Fibroblast of lung (primary cell): ENCODE data around the gene C6orf141. TPM values are rescaled to one million over a fixed set of nuclear protein-coding genes. Genes with fewer than 3 reads are reported as not detected.

Experiments used
- DNase-seq, 2 donors: peaks; one replicate each; pipeline versions ENCODE4 v3.0.0 to v3.0.0-alpha.2; 2010; ENCODE audit warnings: low read depth in 2 of 2
- H2AFZ ChIP-seq: 2 replicates; pipeline ENCODE4 v1.5.1; 2012; ENCODE audit warnings: low read length, control low read depth, inconsistent platforms
- H3K27ac ChIP-seq: 2 replicates; pipeline ENCODE4 v1.5.1; 2011; ENCODE audit warnings: low read length, control low read depth; ENCODE audit not compliant: insufficient read depth
- H3K27me3 ChIP-seq: 2 replicates; pipeline ENCODE4 v1.5.1; 2011; ENCODE audit warnings: mild to moderate bottlenecking, low read length; ENCODE audit not compliant: control insufficient read depth, insufficient read depth
- H3K36me3 ChIP-seq: 2 replicates; pipeline ENCODE4 v1.5.1; 2011; ENCODE audit warnings: low read length; ENCODE audit not compliant: control insufficient read depth, insufficient read depth
- H3K4me1 ChIP-seq: 2 replicates; pipeline ENCODE4 v1.5.1; 2011; ENCODE audit warnings: low read length; ENCODE audit not compliant: control insufficient read depth, insufficient read depth; ENCODE audit errors: extremely low read depth
- H3K4me2 ChIP-seq: 2 replicates; pipeline ENCODE4 v1.5.1; 2011; ENCODE audit warnings: low read length, control low read depth; ENCODE audit not compliant: insufficient read depth; ENCODE audit errors: extremely low read depth
- H3K4me3 ChIP-seq, 4 experiments: fragments of 200-600 bp in 1 of 4; sonication (generic) in 1 of 4; replicated peaks in 1 of 4; 2 replicates each; pipeline ENCODE4 v1.5.1; 2011 to 2016; ENCODE audit warnings: low read length in 4 of 4, low read depth in 3 of 4, mild to moderate bottlenecking in 3 of 4, control low read depth in 2 of 4, inconsistent platforms in 1 of 4, mixed read lengths in 1 of 4; ENCODE audit not compliant: insufficient read depth in 1 of 4; ENCODE audit errors: control extremely low read depth in 1 of 4
- H3K79me2 ChIP-seq: 2 replicates; pipeline ENCODE4 v1.5.1; 2012; ENCODE audit warnings: mild to moderate bottlenecking, low read length, inconsistent platforms; ENCODE audit not compliant: control insufficient read depth, insufficient read depth
- H3K9ac ChIP-seq: 2 replicates; pipeline ENCODE4 v1.5.1; 2011; ENCODE audit warnings: mild to moderate bottlenecking, low read length, control low read depth; ENCODE audit not compliant: insufficient read depth
- H3K9me3 ChIP-seq: 2 replicates; pipeline ENCODE4 v1.5.1; 2012; ENCODE audit warnings: low read depth, low read length; ENCODE audit not compliant: control insufficient read depth, insufficient read depth
- H4K20me1 ChIP-seq: 2 replicates; pipeline ENCODE4 v1.5.1; 2011; ENCODE audit warnings: low read length; ENCODE audit not compliant: control insufficient read depth, insufficient read depth; ENCODE audit errors: extremely low read depth
- EZH2 ChIP-seq: IDR thresholded peaks from 2 replicates; pipeline ENCODE4 v1.5.1; 2012; ENCODE audit warnings: low read length, control low read depth, mild to moderate bottlenecking; ENCODE audit errors: missing control alignments
- polyA plus RNA-seq, 2 donors: library from polyadenylated mRNA; depleted of rRNA in 1 of 2; stranded (reverse) in 1 of 2; unstranded in 1 of 2; fragments of >200 nt; gene quantifications; 2 replicates each; pipeline ENCODE4 v1.2.1, GENCODE V29; 2011 to 2012; ENCODE audit warnings: missing spikeins in 1 of 2
- total RNA-seq: library from RNA; depleted of rRNA; stranded (reverse); fragments of >200 nt; gene quantifications from 2 replicates; pipeline ENCODE4 v1.2.1, GENCODE V29; 2014
- TF ChIP-seq, protein P1 (sequence below), 2 donors: IDR thresholded peaks in 1 of 2; conservative IDR thresholded peaks in 1 of 2; 1 replicate in 1 of 2; 2 replicates in 1 of 2; pipeline ENCODE4 v1.5.1; 2011 to 2012; ENCODE audit warnings: low read length in 2 of 2, control low read depth in 1 of 2, inconsistent platforms in 1 of 2, low read depth in 1 of 2, mild to moderate bottlenecking in 1 of 2

The C6orf141 gene
- total and polyA plus RNA-seq, 2 donors (not counting 1 experiment from before 2014, with no cell fraction given) = 0.06 to 0.33 TPM

GRCh38 chr6:49524541-49524940 lies 25.9 kb upstream of the C6orf141 start:
- Histone ChIP-seq H4K20me1 (no peaks in the 10 kb centered on the region), H3K27me3 (no peaks in the 10 kb centered on the region)

GRCh38 chr6:49526598-49526997 lies 23.9 kb upstream of the C6orf141 start:
- Histone ChIP-seq H3K4me2 (no peak overlapping the region), H3K9me3 (no peaks in the 10 kb centered on the region), H3K4me3 (no peak overlapping the region), H3K79me2 (no peaks in the 10 kb centered on the region), H3K27ac (no peak overlapping the region), H4K20me1 (no peaks in the 10 kb centered on the region), H3K4me1 (no peaks in the 10 kb centered on the region), H3K9ac (no peak overlapping the region), H2AFZ (no peak overlapping the region), H3K36me3 (no peaks in the 10 kb centered on the region), H3K27me3 (no peaks in the 10 kb centered on the region)
- no peak for TF ChIP-seq EZH2
- TF ChIP-seq, protein P1, sequence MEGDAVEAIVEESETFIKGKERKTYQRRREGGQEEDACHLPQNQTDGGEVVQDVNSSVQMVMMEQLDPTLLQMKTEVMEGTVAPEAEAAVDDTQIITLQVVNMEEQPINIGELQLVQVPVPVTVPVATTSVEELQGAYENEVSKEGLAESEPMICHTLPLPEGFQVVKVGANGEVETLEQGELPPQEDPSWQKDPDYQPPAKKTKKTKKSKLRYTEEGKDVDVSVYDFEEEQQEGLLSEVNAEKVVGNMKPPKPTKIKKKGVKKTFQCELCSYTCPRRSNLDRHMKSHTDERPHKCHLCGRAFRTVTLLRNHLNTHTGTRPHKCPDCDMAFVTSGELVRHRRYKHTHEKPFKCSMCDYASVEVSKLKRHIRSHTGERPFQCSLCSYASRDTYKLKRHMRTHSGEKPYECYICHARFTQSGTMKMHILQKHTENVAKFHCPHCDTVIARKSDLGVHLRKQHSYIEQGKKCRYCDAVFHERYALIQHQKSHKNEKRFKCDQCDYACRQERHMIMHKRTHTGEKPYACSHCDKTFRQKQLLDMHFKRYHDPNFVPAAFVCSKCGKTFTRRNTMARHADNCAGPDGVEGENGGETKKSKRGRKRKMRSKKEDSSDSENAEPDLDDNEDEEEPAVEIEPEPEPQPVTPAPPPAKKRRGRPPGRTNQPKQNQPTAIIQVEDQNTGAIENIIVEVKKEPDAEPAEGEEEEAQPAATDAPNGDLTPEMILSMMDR (conservative IDR thresholded peaks at IDR 0.05 in 1 of 2, IDR thresholded peaks at IDR 0.05 in 1 of 2; ENCODE audit: low read depth in 1 of 2, low read length in 2 of 2) = no peak
- DNase-seq = no peak

More at GRCh38 chr6:49524541-49524940, 25.9 kb upstream of the C6orf141 start:
- Histone ChIP-seq H3K4me1 (no peaks in the 10 kb centered on the region), H3K27ac (no peak overlapping the region), H3K79me2 (no peaks in the 10 kb centered on the region), H3K9me3 (no peaks in the 10 kb centered on the region), H3K4me3 (no peak overlapping the region), H3K4me2 (no peak overlapping the region), H2AFZ (no peak overlapping the region), H3K9ac (no peak overlapping the region), H3K36me3 (no peaks in the 10 kb centered on the region)
- TF ChIP-seq EZH2 = no peak
- TF ChIP-seq, protein P1 (conservative IDR thresholded peaks at IDR 0.05 in 1 of 2, IDR thresholded peaks at IDR 0.05 in 1 of 2; ENCODE audit: low read depth in 1 of 2, low read length in 2 of 2) = no peak
- DNase-seq = no peak

GRCh38 chr6:49527320-49527719 lies 23.1 kb upstream of the C6orf141 start:
- H4K20me1 ChIP-seq = no peaks in the 10 kb centered on the region
- no peak overlapping the region for H2AFZ ChIP-seq
- no peak overlapping the region for H3K9ac ChIP-seq
- H3K9me3 ChIP-seq = no peaks in the 10 kb centered on the region
- no peak overlapping the region for H3K4me2 ChIP-seq
- TF ChIP-seq, protein P1 (conservative IDR thresholded peaks at IDR 0.05 in 1 of 2, IDR thresholded peaks at IDR 0.05 in 1 of 2; ENCODE audit: low read depth in 1 of 2, low read length in 2 of 2) = no peak
- TF ChIP-seq EZH2 = no peak
- H3K27me3 ChIP-seq = no peaks in the 10 kb centered on the region
- DNase-seq = no peak
- no peaks in the 10 kb centered on the region for H3K79me2 ChIP-seq
- H3K4me3 ChIP-seq = no peak overlapping the region
- no peak overlapping the region for H3K27ac ChIP-seq
- H3K4me1 ChIP-seq = no peaks in the 10 kb centered on the region
- no peaks in the 10 kb centered on the region for H3K36me3 ChIP-seq
